Endometrial microvascular endothelial cells (primary cell): Measurements from ENCODE around the gene PACSIN2. TPM values are rescaled to one million over a fixed set of nuclear protein-coding genes. Genes with fewer than 3 reads are reported as not detected.
"Not testable (repeated sequence)": the region's sequence is repeated elsewhere in the genome, so short reads cannot be mapped to it uniquely, and the experiment has no call there.

Experiments
- in situ Hi-C: cut with HindIII; loops from 2 replicates; pipeline ENCODE4 v1.10.0; 2017; ENCODE audit warnings: low sequenced_read_pairs, low pct_unique_long_range_greater_than_20kb; ENCODE audit errors: inconsistent ontology term
- total RNA-seq: library from RNA; depleted of rRNA; stranded (reverse); fragments of >200 nt; gene quantifications from one replicate; pipeline ENCODE4 v1.2.3, GENCODE V29; 2015; ENCODE audit errors: inconsistent ontology term

The PACSIN2 gene
- total RNA-seq, 1 donor from 2014 or later, result 51.7 TPM

- in situ Hi-C loops, result no loop called here
These were observed 77.6 kb downstream of the PACSIN2 start for GRCh38 chr22:42937164-42937843.

- in situ Hi-C loops, result not testable (repeated sequence)
These were observed 78.3 kb downstream of the PACSIN2 start for GRCh38 chr22:42936680-42937079.

- in situ Hi-C loops, result no loop called here
These were observed 80.6 kb downstream of the PACSIN2 start for GRCh38 chr22:42934338-42934737.

GRCh38 chr22:42933485-42934091 is 81.4 kb downstream of the PACSIN2 start:
- in situ Hi-C loops, result no loop called here

- in situ Hi-C loops, result no loop called here
These were observed 82.0 kb downstream of the PACSIN2 start for GRCh38 chr22:42932857-42933484.

- in situ Hi-C loops, result no loop called here
These were observed 82.8 kb downstream of the PACSIN2 start for GRCh38 chr22:42932197-42932519.

GRCh38 chr22:42931421-42932196 is 83.3 kb downstream of the PACSIN2 start:
- in situ Hi-C loops, result no loop called here

- in situ Hi-C loops, result no loop called here
These were observed 84.0 kb downstream of the PACSIN2 start for GRCh38 chr22:42930810-42931420.

- in situ Hi-C loops, result no loop called here
These were observed 85.2 kb downstream of the PACSIN2 start for GRCh38 chr22:42929838-42930155.

- in situ Hi-C loops, result no loop called here
These were observed 85.7 kb downstream of the PACSIN2 start for GRCh38 chr22:42928969-42929837.

- in situ Hi-C loops, result no loop called here
These were observed 87.0 kb downstream of the PACSIN2 start for GRCh38 chr22:42927966-42928365.

- in situ Hi-C loops, result no loop called here
These were observed 88.2 kb downstream of the PACSIN2 start for GRCh38 chr22:42926768-42927167.

GRCh38 chr22:42926104-42926503 is 88.8 kb downstream of the PACSIN2 start:
- in situ Hi-C loops, result no loop called here

GRCh38 chr22:42925598-42925997 is 89.4 kb downstream of the PACSIN2 start:
- in situ Hi-C loops, result no loop called here

GRCh38 chr22:42925031-42925430 is 89.9 kb downstream of the PACSIN2 start:
- in situ Hi-C loops, result not testable (repeated sequence)

- in situ Hi-C loops, result no loop called here
These were observed 90.5 kb downstream of the PACSIN2 start for GRCh38 chr22:42924436-42924835.

- in situ Hi-C loops, result no loop called here
These were observed 92.4 kb downstream of the PACSIN2 start for GRCh38 chr22:42922374-42923191.
